OCI-LY1 (cell line): ENCODE results near the gene DCC.

Experiments
- H2AFZ ChIP-seq: fragments of 200-600 bp; sonication (generic), shearing (Covaris generic); 2 replicates; pipeline ENCODE4 v1.6.0; 2014; ENCODE audit warnings: antibody characterized with exemption, mild to moderate bottlenecking, low read length
- H3F3A ChIP-seq: fragments of 200-600 bp; sonication (generic), shearing (Covaris generic); 2 replicates; pipeline ENCODE4 v1.6.0; 2014; ENCODE audit warnings: mild to moderate bottlenecking, antibody characterized with exemption, low read length, moderate library complexity; ENCODE audit not compliant: insufficient read depth
- H3K27ac ChIP-seq: fragments of 200-600 bp; sonication (generic); 2 replicates; pipeline ENCODE4 v1.5.1; 2014; ENCODE audit warnings: low read length, mixed run types, mild to moderate bottlenecking, low read depth; ENCODE audit not compliant: poor library complexity, severe bottlenecking
- H3K27me3 ChIP-seq: fragments of 200-600 bp; sonication (generic); 2 replicates; pipeline ENCODE4 v1.6.0; 2014; ENCODE audit warnings: antibody characterized with exemption, mild to moderate bottlenecking, low read length, moderate library complexity; ENCODE audit not compliant: insufficient read depth
- H3K36me3 ChIP-seq: fragments of 200-600 bp; sonication (generic); 2 replicates; pipeline ENCODE4 v1.6.1; 2014; ENCODE audit warnings: mild to moderate bottlenecking, antibody characterized with exemption, low read length, moderate library complexity, mixed read lengths; ENCODE audit not compliant: insufficient read depth
- H3K4me1 ChIP-seq: fragments of 200-600 bp; sonication (generic); 2 replicates; pipeline ENCODE4 v1.5.1; 2014; ENCODE audit warnings: mild to moderate bottlenecking, low read length, moderate library complexity; ENCODE audit not compliant: insufficient read depth, severe bottlenecking
- H3K4me2 ChIP-seq: fragments of 200-600 bp; sonication (generic), shearing (Covaris generic); 2 replicates; pipeline ENCODE4 v1.6.1; 2014; ENCODE audit warnings: low read length
- H3K4me3 ChIP-seq: fragments of 200-600 bp; sonication (generic); 2 replicates; pipeline ENCODE4 v1.5.1; 2014; ENCODE audit warnings: low read length, low read depth, mild to moderate bottlenecking, mixed read lengths; ENCODE audit not compliant: poor library complexity, severe bottlenecking
- H3K79me2 ChIP-seq: fragments of 200-600 bp; shearing (Covaris generic); 2 replicates; pipeline ENCODE4 v1.6.1; 2016; ENCODE audit warnings: mixed run types, low read length, mixed read lengths; ENCODE audit not compliant: insufficient read depth
- H3K9ac ChIP-seq: fragments of 200-600 bp; sonication (generic), shearing (Covaris generic); 2 replicates; pipeline ENCODE4 v1.6.1; 2014; ENCODE audit warnings: mild to moderate bottlenecking, low read length, mixed read lengths
- H3K9me2 ChIP-seq: fragments of 200-600 bp; sonication (generic), shearing (Covaris generic); 2 replicates; pipeline ENCODE4 v1.6.1; 2014; ENCODE audit warnings: low read depth, mild to moderate bottlenecking, low read length, mixed read lengths
- H3K9me3 ChIP-seq: fragments of 200-600 bp; shearing (Covaris generic); 2 replicates; pipeline ENCODE4 v1.6.1; 2014; ENCODE audit warnings: low read length, mixed read lengths
- H4K20me1 ChIP-seq: fragments of 200-600 bp; sonication (generic), shearing (Covaris generic); 2 replicates; pipeline ENCODE4 v1.6.0; 2016; ENCODE audit warnings: mild to moderate bottlenecking, low read length; ENCODE audit not compliant: insufficient read depth
- CTCF ChIP-seq: fragments of 200-600 bp; sonication (generic), shearing (Covaris generic); IDR thresholded peaks from 2 replicates; pipeline ENCODE4 v1.5.1; 2017; ENCODE audit warnings: mild to moderate bottlenecking, antibody characterized with exemption, low read length, moderate library complexity, mixed read lengths
- EZH2 ChIP-seq: fragments of 200-600 bp; sonication (generic), shearing (Covaris generic); IDR thresholded peaks from 2 replicates; pipeline ENCODE4 v1.8.0; 2017; ENCODE audit warnings: borderline replicate concordance, mixed run types, mild to moderate bottlenecking, antibody characterized with exemption, low read length, moderate library complexity, mixed read lengths

The DCC gene

GRCh38 chr18:53135654-53136053 lies 795.7 kb downstream of the DCC start:
- no peaks in the 10 kb centered on the region for H3K79me2 ChIP-seq
- H3K9ac ChIP-seq, result no peak overlapping the region
- H3K27ac ChIP-seq, result no peak overlapping the region
- H3K9me3 ChIP-seq, result no peaks in the 10 kb centered on the region
- no peaks in the 10 kb centered on the region for H4K20me1 ChIP-seq
- H3K9me2 ChIP-seq, result no peaks in the 10 kb centered on the region
- no peaks in the 10 kb centered on the region for H3K27me3 ChIP-seq
- H3K4me2 ChIP-seq, result no peak overlapping the region
- H3K4me1 ChIP-seq, result no peaks in the 10 kb centered on the region
- H3F3A ChIP-seq, result no peaks in the 10 kb centered on the region
- H2AFZ ChIP-seq, result no peak overlapping the region
- H3K4me3 ChIP-seq, result no peak overlapping the region
- H3K36me3 ChIP-seq, result no peaks in the 10 kb centered on the region
- no peak for TF ChIP-seq CTCF
- TF ChIP-seq EZH2, result no peak

- no peaks in the 10 kb centered on the region for H3K27me3 ChIP-seq
- no peak overlapping the region for H3K4me3 ChIP-seq
- no peak overlapping the region for H3K4me2 ChIP-seq
- no peak for TF ChIP-seq CTCF
- TF ChIP-seq EZH2, result no peak
- H3K9ac ChIP-seq, result no peak overlapping the region
- no peaks in the 10 kb centered on the region for H3K9me3 ChIP-seq
- H3K79me2 ChIP-seq, result no peaks in the 10 kb centered on the region
- no peaks in the 10 kb centered on the region for H3K9me2 ChIP-seq
- H3F3A ChIP-seq, result no peaks in the 10 kb centered on the region
- no peak overlapping the region for H2AFZ ChIP-seq
- H4K20me1 ChIP-seq, result no peaks in the 10 kb centered on the region
- H3K4me1 ChIP-seq, result no peaks in the 10 kb centered on the region
- no peaks in the 10 kb centered on the region for H3K36me3 ChIP-seq
- no peak overlapping the region for H3K27ac ChIP-seq
These were observed 799.9 kb downstream of the DCC start for GRCh38 chr18:53139746-53140500.

GRCh38 chr18:53142005-53142404 lies 802.0 kb downstream of the DCC start:
- no peak overlapping the region for H3K27ac ChIP-seq
- H3K79me2 ChIP-seq, result no peaks in the 10 kb centered on the region
- no peaks in the 10 kb centered on the region for H3K4me1 ChIP-seq
- H4K20me1 ChIP-seq, result no peaks in the 10 kb centered on the region
- H3K27me3 ChIP-seq, result no peaks in the 10 kb centered on the region
- no peaks in the 10 kb centered on the region for H3K9me2 ChIP-seq
- no peak overlapping the region for H3K9ac ChIP-seq
- TF ChIP-seq EZH2 (no peak), CTCF (no peak)
- no peak overlapping the region for H2AFZ ChIP-seq
- H3K36me3 ChIP-seq, result no peaks in the 10 kb centered on the region
- H3K4me2 ChIP-seq, result no peak overlapping the region
- no peak overlapping the region for H3K4me3 ChIP-seq
- H3F3A ChIP-seq, result no peaks in the 10 kb centered on the region
- no peaks in the 10 kb centered on the region for H3K9me3 ChIP-seq
